ENCODE results near the gene GNA15. TPM values are rescaled to one million over a fixed set of nuclear protein-coding genes. Genes with fewer than 3 reads are reported as not detected.
"Not testable (repeated sequence)": the region's sequence is repeated elsewhere in the genome, so short reads cannot be mapped to it uniquely, and the experiment has no call there.

Gene GNA15
- total RNA-seq, 6 experiments from 2014 or later, result 0.31 to 3.9 (median 0.83) TPM

DNA sequence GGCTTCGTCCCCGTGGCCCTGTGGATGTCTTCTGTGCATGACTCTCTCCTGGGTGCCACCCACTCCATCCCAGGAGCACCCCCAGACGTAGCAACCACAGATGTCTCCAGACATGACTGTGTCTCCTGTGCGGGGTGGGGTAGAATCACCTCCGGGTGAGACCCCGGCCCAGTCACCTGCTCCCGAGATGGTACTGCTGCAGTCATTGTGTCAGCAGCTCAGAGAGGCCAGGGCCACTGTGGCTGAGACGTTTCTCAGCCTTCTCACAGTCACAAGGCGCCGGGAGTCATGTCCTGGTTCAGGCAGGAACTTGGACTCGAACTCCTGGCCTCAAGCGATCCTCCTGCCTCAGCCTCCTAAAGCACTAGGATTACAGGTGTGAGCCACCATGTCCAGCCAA, 66.5 kb downstream of the GNA15 start:
- Histone ChIP-seq H3K27ac (no peak overlapping the region), H3K27me3 (no peaks in the 10 kb centered on the region), H3K4me3 (no peak overlapping the region), H3K4me1 (no peaks in the 10 kb centered on the region), H3K9me3 (no peaks in the 10 kb centered on the region), H3K36me3 (peaks cover 0 to 18% (median under 1%) of the 10 kb centered on the region in 4 donors)
- DNase-seq, result no peak
- TF ChIP-seq POLR2A (IDR thresholded peaks at IDR 0.05), result no peak
- no peak for TF ChIP-seq CTCF (IDR thresholded peaks at IDR 0.05)
- no peak for ATAC-seq
- intact Hi-C loops (cut with DNase I), result no loop called here
- WGBS (ENCODE audit: insufficient coverage, low coverage, low lambda C conversion rate, missing lambda C conversion rate), result 70% methylated on average over 3 of the region's 12 CpGs

- H3K4me3 ChIP-seq, result not testable (repeated sequence)
These were observed 67.1 kb downstream of the GNA15 start for GRCh38 chr19:3202895-3203294.

DNA sequence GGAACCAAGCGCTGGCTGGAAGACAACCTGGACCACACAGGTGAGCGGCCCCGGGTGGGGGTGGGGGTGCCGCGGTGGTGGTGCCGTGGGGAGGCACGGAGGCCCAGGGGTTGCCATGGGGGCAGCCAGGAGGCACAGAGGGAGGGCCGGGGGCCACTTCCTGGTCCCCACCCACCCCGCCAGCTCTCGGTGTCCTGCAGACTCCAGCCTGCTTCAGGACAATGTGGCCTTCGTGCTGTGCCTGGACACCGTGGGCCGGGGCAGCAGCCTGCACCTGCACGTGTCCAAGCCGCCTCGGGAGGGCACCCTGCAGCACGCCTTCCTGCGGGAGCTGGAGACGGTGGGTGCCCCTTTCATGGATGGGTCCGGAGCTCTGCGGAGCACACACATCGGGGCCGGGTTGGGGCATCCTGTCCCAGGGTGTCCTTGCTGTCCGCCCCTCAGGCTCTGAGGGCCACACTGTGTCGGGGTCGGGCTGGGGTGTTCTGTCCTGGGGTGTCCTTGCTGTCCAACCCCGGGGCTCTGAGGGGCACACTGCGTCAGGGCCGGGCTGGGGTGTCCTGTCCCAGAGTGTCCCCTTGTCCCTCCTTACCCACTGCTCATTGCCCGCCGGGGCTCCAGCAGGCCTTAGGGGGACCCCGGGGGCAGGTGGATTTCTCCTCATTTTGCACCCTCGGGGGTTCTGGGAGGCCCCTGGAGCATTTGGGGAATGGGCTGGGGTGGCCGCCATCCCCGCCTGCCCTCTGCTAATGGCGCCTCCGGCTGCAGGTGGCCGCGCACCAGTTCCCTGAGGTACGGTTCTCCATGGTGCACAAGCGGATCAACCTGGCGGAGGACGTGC, 68.2 kb downstream of the GNA15 start:
- Histone ChIP-seq H3K36me3 (peaks cover 0 to 21% (median 3%) of the 10 kb centered on the region in 4 donors), H3K27me3 (no peaks in the 10 kb centered on the region), H3K4me1 (no peaks in the 10 kb centered on the region), H3K4me3 (no peak overlapping the region), H3K27ac (no peak overlapping the region), H3K9me3 (no peaks in the 10 kb centered on the region)
- DNase-seq (no peak), ATAC-seq (no peak)
- intact Hi-C loops (cut with DNase I), result no loop called here
- no CpG with 5 or more reads among the region's 43 CpGs for WGBS (ENCODE audit: insufficient coverage, low coverage, low lambda C conversion rate, missing lambda C conversion rate)
- TF ChIP-seq POLR2A (IDR thresholded peaks at IDR 0.05) (no peak), CTCF (IDR thresholded peaks at IDR 0.05) (no peak)

More at GRCh38 chr19:3202895-3203294, 67.1 kb downstream of the GNA15 start:
- H3K27ac ChIP-seq; DNase-seq; intact Hi-C loops (cut with DNase I); ATAC-seq; H3K27me3 ChIP-seq; H3K9me3 ChIP-seq; H3K4me1 ChIP-seq: not testable (repeated sequence)
- peaks cover 0 to 21% (median 2%) of the 10 kb centered on the region in 4 donors for H3K36me3 ChIP-seq
- WGBS (ENCODE audit: insufficient coverage, low coverage, low lambda C conversion rate, missing lambda C conversion rate), result 85% methylated on average over 2 of the region's 7 CpGs

DNA sequence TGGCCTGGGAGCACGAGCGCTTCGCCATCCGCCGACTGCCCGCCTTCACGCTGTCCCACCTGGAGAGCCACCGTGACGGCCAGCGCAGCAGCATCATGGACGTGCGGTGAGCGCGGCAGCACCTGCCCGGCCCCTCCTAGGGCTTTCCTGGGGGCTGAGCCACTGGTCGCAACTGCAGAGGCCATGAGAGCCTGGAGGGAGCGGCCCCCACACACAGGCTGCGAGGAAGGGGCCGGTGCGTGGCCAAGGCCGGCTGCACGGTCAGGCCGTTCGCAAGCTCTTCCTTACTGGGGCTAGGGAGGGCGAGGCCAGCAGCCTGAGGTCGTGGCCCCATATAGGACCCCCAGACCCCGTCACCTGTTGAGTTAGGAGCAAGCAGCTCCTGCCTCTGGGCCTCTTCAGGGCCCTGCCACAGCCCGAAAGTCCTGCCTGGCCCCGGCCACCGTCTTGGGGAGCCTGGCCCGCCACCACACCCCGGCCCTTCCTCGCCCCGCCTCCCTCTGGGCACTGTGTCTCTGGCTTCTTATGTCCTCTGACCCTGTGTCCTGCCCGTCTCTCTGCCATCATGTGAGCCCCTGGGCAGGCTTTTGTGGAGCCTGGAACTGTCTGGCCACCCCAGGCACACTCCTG, 68.9 kb downstream of the GNA15 start:
- peaks cover 0 to 21% (median 3%) of the 10 kb centered on the region in 4 donors for H3K36me3 ChIP-seq
- TF ChIP-seq CTCF (IDR thresholded peaks at IDR 0.05), result no peak
- no peak for TF ChIP-seq POLR2A (IDR thresholded peaks at IDR 0.05)
- no peak overlapping the region for H3K4me3 ChIP-seq
- no CpG with 5 or more reads among the region's 35 CpGs for WGBS (ENCODE audit: insufficient coverage, low coverage, low lambda C conversion rate, missing lambda C conversion rate)
- no peaks in the 10 kb centered on the region for H3K4me1 ChIP-seq
- DNase-seq (no peak), ATAC-seq (no peak)
- no peaks in the 10 kb centered on the region for H3K27me3 ChIP-seq
- intact Hi-C loops (cut with DNase I), result no loop called here
- no peak overlapping the region for H3K27ac ChIP-seq
- H3K9me3 ChIP-seq, result no peaks in the 10 kb centered on the region
